NCI-H146 treated with DMSO at 0.1 percent for 48 hours (cell line): ENCODE results near the gene RAB30.

Experiments used
- DNase-seq: peaks from one replicate; lab custom pipeline; 2025; ENCODE audit not compliant: unreplicated experiment; lab: John Stamatoyannopoulos, UW

The RAB30 gene

GRCh38 chr11:83041126-83041525 lies 30.6 kb downstream of the RAB30 start:
- DNase-seq: no peak

- no peak for DNase-seq
Measured at GRCh38 chr11:83039566-83039965, 32.1 kb downstream of the RAB30 start.

GRCh38 chr11:83037877-83038276 lies 33.8 kb downstream of the RAB30 start:
- DNase-seq: no peak

DNA sequence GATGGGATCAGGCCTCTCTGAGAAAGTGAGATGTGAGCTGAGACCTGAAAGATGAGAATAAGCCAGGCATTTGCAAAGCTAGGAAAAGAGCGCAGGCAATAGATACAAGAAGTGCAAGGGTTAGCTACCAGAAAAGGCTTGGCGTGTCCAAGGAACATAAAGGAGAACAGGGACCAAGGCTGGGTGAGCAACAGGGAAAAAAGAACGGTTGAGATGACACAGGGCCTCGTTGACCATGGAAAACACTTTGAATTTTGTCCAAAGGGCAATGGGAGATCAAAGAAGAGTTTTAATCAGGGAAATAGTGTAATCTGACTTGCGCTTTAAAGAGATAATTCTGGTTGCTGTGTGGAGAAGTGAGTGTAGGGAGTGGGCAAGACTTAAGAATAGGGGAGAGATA lies 35.0 kb downstream of the RAB30 start:
- no peak for DNase-seq

GRCh38 chr11:83035070-83035854 lies 36.4 kb downstream of the RAB30 start:
- no peak for DNase-seq

GRCh38 chr11:83034673-83035014 lies 37.1 kb downstream of the RAB30 start:
- no peak for DNase-seq

DNA sequence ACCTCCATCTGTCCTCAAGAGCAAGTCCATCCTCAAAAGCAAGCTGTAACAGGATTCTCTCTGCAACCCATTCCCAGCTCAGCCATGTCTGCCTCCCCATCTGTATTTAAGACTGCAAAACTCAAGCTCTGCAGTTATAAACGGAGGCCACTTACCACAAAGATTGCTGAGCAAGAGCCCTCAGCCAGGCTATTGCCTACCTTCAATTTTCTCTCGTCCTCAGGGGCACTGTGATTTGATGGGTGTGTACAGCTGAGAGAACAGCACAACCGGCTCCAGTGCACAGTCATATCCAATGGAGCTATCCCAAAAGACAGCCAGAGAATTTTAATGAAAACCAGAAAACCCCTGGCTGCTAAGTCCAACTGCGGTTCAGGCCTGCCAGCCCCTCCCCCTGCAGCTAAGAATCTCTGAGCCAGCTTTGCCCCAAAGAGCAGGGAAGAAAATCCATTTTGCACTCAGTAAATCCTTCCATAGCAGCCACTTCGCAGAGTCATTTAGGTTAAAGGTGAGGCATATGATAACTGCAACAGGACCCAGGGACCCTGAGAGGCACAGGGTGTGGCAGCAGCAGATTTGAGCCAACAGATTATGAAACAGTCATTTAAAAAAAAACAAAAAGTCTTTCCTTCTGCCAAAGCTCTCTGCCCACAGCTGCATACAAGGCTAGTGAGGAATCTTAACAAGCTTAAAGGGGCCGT lies 37.6 kb downstream of the RAB30 start:
- DNase-seq: no peak

DNA sequence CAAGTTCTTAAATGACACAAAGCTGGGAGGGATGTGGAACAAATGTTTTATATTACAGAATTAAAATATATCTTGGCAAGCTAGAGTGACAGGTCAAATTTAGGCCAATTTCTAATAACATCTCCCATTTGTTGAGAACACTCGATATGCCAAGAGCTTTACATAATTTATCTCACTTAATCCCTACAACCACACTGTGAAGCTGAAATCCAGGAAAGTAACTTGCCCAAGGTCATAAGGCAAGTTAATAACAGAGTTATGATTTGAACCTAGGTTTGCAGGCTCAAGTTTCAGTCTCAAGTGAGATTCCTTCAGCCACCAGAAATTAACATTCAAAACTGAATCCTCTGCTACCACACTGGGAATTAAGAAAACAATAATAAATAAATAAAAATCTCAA lies 38.3 kb downstream of the RAB30 start:
- DNase-seq: no peak

GRCh38 chr11:83031127-83031526 lies 40.6 kb downstream of the RAB30 start:
- no peak for DNase-seq

DNA sequence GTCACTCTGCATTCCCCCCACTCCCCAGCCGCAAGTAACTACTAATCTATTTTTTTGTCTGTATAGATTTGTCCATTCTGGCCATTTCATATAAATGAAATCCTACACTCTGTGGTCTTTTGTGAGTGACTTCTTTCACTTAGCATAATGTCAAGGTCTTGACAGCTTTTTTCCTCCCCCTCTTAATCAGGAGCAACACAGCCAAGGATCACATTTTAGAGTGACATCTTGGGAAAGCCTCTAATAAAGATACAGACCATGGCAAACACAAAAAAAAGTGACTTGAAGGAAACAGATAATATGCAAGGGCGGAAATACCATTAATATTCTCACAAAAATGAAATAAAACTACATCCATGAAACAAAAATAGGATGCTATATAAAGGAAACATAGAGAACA lies 43.9 kb downstream of the RAB30 start:
- DNase-seq: no peak

DNA sequence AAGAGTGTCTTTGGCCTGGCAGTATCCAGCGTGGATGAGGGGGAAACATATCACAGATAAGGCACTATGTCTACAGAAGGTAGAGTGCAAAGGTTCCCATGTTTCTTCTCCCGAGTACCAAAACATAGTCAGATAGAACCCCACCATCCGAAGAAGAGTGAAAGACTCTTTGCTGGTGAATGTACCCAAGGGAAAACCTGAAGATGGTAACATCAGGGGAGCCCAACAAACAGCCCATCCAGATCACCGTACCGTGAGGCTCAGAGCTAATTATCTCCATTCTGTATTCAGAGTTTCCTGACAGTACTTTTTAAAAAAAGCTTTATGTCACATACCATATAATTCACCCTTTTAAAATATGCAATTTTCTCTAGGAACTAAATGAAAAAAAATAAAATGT lies 44.4 kb downstream of the RAB30 start:
- no peak for DNase-seq

DNA sequence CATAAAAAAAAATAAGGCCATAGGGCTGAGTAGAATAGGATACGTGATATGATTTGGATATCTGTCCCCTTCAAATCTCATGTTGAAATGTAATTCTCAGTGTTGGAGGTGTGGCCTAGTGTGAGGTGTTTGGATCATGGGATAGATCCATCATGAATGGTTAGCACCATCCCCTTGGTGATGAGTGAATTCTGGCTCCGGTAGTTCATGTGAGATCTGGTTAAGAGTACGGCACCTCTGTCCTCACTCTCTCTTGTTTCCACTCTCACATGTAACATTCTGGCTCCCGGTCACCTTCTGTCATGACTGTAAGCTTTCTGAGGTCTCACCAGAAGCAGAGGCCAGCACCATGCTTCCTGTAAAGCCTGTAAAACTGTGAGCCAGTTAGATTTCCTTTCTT lies 45.5 kb downstream of the RAB30 start:
- no peak for DNase-seq

DNA sequence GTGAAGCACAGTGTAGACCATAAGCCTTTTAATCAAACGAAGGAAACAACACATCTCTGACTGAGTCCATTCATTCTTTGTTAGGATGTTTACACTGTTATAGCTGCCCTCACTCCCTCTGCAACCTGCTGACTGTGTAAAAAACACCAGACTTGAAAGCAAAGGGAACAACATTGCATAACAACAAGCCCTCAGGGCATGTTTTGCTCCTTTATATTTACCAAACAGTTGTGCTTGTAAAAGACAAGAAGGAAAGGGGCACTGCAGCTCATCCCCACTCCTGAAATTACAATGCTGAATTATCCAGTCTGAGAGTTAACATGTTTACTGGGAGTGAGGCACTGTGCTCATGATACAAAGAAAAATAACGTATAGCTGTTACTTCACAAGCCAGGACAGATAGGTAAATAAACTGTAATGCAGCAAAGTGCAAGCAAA lies 46.4 kb downstream of the RAB30 start:
- peak; percentile 29 for DNase-seq

DNA sequence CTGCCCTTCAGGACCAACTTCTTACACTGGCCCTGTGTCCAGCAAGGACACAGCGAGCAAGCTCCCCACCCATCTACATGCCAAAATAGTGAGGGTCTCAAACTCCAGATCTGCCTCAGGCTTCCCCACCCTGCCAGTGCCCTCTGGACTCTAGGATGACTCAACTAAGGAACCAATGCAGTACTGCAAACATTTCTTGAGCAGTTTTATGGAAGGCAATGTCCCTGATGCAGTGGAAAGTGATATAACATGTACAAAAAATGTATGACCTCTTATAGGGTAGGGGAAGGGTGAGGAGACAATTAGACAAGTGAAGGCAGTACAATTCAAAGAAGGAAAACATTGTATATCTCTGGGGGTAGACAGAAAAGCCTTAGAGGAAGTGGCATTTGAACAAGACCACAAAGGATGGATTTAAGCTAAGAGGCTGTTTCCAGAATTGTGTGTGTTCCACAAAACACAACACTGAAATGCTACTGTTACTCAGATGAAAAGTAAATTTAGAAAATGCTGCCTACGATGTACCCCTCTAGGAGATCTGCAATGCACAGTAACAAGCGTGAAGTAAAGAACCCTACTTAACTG lies 47.3 kb downstream of the RAB30 start:
- no peak for DNase-seq

- no peak for DNase-seq
Measured at GRCh38 chr11:83023410-83023809, 48.3 kb downstream of the RAB30 start.

GRCh38 chr11:83021780-83022125 lies 49.9 kb downstream of the RAB30 start:
- DNase-seq: no peak

- DNase-seq: no peak
Measured at GRCh38 chr11:83020942-83021779, 50.5 kb downstream of the RAB30 start.

GRCh38 chr11:83019888-83020579 lies 51.7 kb downstream of the RAB30 start:
- DNase-seq: no peak

DNA sequence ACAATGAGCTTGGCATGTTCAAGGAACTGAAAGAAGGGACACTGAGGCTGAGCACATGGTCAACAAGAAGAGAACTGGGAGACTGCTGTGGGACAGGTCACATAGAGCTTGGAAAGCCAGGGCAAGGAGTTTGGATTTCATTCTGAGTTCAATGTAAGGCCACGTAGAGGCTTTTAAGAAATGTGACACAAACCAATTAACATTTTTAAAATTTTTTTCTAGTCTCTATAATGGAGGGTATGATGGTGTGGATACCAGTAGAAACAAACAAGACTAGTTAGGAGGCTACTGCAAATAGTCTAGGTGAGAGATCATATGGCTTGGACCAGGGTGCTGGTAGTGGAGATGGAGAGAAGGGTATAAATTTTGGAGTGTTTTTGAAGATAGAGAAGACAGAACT lies 56.7 kb downstream of the RAB30 start:
- DNase-seq: no peak

DNA sequence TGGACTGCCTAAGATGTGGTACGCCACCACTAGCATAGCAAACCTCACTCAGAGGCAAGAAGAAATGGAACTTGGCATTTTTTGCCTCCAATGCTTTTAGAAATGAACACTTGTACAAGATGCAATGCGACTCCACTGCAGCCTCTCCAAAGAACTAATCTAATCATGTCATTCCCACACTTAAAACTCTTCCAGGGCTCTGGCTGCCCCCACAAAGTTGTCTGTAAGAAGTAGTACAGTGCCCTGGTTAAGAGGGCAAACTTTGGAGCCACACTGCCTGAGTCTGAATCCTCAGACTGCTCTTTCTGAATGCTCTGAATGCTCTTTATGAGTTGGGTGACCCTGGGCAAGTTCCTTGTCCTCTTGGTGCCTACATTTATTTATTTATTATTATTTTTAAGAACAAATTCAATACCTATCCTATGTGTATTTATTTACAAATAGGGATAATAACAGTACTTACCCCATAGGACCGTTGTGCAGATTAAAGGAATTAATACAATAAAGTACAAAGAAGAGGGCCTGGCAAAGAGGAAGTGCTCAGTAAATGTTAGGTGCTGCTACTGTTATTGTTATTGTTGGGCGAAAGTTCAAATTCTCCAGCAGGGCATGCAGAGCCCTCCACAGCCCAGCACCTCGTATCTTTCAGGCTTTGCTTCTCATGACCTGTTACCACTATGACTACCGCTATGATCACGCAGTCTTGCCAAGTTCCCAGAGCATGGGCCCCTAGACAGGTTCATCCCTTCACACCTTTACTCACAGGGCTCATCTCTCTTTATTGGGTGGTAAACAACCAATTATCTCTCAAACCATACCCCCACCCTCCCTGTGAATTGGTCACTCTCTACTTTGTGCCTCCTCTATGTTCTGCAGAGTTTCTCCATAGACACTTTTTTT lies 59.3 kb downstream of the RAB30 start:
- DNase-seq: no peak
